ENCODE results near the gene ZBTB38.

Gene ZBTB38

DNA sequence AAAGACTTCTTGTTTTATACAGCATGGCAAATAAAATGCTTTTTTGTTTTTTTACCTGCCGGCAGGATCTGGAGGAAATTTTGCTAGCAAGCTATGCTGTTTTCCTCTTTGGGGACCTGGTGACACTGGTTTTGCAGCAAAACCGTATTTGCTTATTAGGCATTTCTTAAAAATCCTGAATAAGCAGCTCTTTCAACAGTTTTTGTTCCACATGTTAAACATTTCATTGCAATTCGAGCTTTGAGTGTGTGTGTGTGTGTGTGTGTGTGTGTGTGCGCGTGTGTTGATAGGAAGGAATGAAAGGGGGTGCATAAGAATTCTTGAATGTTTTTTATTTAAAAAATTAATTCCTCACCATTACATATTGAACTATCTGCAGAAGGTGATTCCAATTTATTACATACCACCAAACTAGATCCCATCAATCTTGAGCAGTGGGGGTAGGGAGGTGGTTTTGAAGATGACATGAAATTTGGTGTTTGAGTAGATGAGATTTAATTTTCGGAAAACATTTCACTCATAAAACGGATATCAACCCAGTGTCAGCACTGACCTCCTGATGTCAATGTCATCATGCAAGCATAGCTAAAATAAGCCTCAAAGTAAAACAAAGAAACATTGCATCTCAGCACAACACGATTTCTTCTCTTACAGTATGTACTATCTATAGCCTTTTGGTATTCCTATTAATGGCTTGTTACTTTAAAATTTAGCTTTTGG, 17.3 kb downstream of the ZBTB38 start:
- peak; percentile 58 for DNase-seq (ENCODE audit: low read depth)
- H3K4me3 ChIP-seq (ENCODE audit: low read depth, low read length) = peak overlapping the region; percentile 81
- TF ChIP-seq, protein P1, sequence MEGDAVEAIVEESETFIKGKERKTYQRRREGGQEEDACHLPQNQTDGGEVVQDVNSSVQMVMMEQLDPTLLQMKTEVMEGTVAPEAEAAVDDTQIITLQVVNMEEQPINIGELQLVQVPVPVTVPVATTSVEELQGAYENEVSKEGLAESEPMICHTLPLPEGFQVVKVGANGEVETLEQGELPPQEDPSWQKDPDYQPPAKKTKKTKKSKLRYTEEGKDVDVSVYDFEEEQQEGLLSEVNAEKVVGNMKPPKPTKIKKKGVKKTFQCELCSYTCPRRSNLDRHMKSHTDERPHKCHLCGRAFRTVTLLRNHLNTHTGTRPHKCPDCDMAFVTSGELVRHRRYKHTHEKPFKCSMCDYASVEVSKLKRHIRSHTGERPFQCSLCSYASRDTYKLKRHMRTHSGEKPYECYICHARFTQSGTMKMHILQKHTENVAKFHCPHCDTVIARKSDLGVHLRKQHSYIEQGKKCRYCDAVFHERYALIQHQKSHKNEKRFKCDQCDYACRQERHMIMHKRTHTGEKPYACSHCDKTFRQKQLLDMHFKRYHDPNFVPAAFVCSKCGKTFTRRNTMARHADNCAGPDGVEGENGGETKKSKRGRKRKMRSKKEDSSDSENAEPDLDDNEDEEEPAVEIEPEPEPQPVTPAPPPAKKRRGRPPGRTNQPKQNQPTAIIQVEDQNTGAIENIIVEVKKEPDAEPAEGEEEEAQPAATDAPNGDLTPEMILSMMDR (IDR thresholded peaks at IDR 0.05; ENCODE audit: insufficient read depth, low read depth, low read length, missing control alignments) = no peak

DNA sequence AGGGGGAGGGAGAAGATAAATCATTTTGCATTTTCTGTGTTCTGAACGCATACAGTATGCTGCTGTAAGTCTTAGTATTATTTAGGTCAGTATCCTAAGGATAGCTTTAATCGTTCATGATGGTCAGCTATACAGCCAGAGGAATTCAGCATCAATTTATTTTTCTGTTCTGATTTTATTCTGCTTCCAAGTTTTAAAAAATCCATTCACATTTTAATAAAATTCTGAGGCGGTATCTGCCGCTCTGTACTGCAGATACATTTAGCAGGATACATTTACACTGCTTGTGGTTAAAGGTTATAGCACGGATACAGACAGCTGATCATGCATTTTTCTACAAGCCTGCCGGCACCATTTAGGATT, 17.8 kb downstream of the ZBTB38 start:
- DNase-seq (ENCODE audit: low read depth) = no peak
- TF ChIP-seq, protein P1 (IDR thresholded peaks at IDR 0.05; ENCODE audit: insufficient read depth, low read depth, low read length, missing control alignments) = no peak
- peak overlapping the region; percentile 81 for H3K4me3 ChIP-seq (ENCODE audit: low read depth, low read length)

DNA sequence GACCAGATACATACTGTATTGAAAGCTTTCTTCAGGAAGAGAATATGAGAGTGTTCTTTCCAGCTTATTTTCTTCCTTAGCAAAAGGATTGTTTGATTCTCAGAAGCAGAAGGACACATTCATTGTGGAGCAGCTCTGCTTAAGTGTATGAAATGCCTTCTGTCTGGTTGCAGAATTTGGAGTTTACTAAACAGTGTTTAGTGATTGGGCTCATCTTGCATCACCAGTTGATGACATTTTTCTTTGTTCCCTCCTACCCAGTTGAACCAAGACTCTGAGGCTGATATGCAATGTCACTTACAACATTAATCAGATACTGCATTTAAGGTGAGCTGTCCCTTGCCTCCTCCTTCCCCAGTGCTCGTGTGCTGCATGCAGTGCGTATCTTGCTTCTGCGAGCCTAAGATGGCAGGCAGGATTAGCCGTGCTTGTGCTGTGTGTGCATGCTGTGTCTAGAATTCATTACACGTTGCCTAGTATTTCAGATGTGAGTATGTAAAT, 18.4 kb downstream of the ZBTB38 start:
- H3K4me3 ChIP-seq (ENCODE audit: low read depth, low read length) = peak overlapping the region; percentile 81
- peak; percentile 88 for DNase-seq (ENCODE audit: low read depth)
- TF ChIP-seq, protein P1 (IDR thresholded peaks at IDR 0.05; ENCODE audit: insufficient read depth, low read depth, low read length, missing control alignments) = no peak

DNA sequence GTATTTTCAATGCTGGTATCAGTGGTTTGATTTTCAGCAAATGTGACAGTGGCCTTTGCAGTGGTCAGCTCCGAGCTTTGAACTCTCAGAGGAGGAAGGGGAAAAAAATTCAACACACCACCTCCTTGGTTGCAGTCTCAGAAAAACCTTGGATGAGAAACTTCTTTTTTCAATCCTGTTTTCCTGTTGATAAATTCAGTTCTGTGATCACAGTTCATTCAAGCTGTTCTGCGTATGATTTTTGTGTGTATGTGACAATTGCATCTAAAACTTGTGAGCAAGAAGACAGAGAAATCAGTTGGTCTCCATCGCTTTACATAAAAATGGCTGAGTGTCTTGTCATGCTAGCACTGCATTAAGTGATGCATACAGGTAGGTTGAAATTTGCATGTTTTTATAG, 19.2 kb downstream of the ZBTB38 start:
- peak; percentile 72 for DNase-seq (ENCODE audit: low read depth)
- TF ChIP-seq, protein P1 (IDR thresholded peaks at IDR 0.05; ENCODE audit: insufficient read depth, low read depth, low read length, missing control alignments) = no peak
- peak overlapping the region; percentile 81 for H3K4me3 ChIP-seq (ENCODE audit: low read depth, low read length)

DNA sequence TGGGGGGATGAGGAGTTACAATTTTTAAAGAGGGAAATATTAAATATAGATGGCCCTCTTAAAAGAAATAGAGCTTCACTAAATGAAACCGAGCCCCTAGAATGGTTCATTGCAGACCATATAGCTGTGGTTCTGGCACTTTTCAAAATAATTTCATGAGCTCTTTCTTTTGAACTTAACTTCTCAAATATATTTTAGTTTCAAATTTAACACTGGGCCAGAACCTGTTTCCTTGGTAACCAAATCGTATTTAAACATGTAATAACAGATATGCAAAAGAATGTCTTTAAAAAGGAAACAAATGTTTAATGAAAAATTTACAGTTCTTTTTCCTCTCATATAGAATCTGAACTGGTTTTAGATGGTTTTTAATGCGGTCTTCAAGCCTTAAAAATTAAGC, 20.1 kb downstream of the ZBTB38 start:
- H3K4me3 ChIP-seq (ENCODE audit: low read depth, low read length) = peak overlapping the region; percentile 81
- TF ChIP-seq, protein P1 (IDR thresholded peaks at IDR 0.05; ENCODE audit: insufficient read depth, low read depth, low read length, missing control alignments) = no peak
- no peak for DNase-seq (ENCODE audit: low read depth)

DNA sequence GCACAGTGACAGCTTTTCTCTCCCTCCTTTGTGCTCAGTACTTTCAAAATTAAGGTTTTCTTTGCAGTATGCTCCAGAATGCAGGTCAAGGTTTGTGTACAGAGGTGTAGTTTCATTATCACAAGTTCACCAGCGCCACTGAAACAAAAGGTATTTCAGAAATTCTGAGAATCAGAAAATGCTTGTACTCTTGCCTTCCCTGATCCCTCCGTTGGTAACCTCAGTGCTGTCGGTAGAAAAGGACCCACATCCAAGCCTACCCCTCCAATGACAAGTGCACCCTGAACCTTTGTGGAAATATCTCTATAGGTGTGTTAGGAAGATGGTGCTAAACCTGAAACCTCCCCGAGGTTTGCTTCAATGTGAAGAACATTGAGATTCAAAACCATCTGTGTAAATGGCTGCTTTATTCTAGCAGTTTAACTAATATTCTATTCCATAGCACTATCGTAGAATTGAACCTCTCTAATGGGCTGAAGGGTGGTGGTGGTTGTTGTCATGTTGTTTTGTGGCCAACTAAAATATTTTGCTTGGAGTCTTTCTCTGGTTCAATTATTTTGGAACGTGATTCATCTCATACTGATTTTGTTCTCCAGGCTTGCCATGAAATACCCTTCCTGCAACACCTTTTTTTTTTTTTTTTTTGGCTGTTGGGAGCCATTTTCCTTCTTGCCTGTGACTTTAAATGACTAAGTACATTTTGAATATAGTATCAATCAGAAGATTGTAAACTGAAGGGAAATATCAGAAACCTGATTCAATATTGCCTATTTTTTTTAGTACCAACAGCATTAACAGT, 20.7 kb downstream of the ZBTB38 start:
- H3K4me3 ChIP-seq (ENCODE audit: low read depth, low read length) = peak overlapping the region; percentile 81
- peak; percentile 74 for DNase-seq (ENCODE audit: low read depth)
- TF ChIP-seq, protein P1 (IDR thresholded peaks at IDR 0.05; ENCODE audit: insufficient read depth, low read depth, low read length, missing control alignments) = no peak
